A673 (cell line): ENCODE measurements around the gene C1orf141. TPM values are rescaled to one million over a fixed set of nuclear protein-coding genes. Genes with fewer than 3 reads are reported as not detected.

ENCODE experiments used
- BruUV-seq: library from RNA; stranded (reverse); fragments of 400-500 nt; replicated peaks from 2 replicates; lab custom pipeline; 2021; lab: Mats Ljungman, UMichigan
- CTCF ChIA-PET: fragments of 300-600 bp; sonication (Branson Sonifier 250); formaldehyde crosslinking; loops from one replicate; lab custom pipeline; 2022; ENCODE audit warnings: antibody characterized with exemption; lab: Charles Lee
- POLR2A ChIA-PET: fragments of 300-600 bp; sonication (Branson Sonifier 250); formaldehyde crosslinking; loops from one replicate; lab custom pipeline; 2022; ENCODE audit warnings: antibody characterized with exemption; ENCODE audit not compliant: low non-redundant PET; lab: Charles Lee
- DNase-seq: peaks from one replicate; pipeline ENCODE4 v3.0.0-alpha.2; 2015; ENCODE audit warnings: low spot score
- H3K27ac ChIP-seq: fragments of 200-600 bp; sonication (generic); 2 replicates; pipeline ENCODE4 v1.5.1; 2016; ENCODE audit warnings: mixed run types, low read depth, mild to moderate bottlenecking, mixed read lengths, antibody characterized with exemption, low read length; ENCODE audit not compliant: poor library complexity, severe bottlenecking
- H3K27me3 ChIP-seq: fragments of 200-600 bp; sonication (generic); replicated peaks from 2 replicates; pipeline ENCODE4 v1.6.1; 2017; ENCODE audit warnings: mixed run types, low read depth, mild to moderate bottlenecking, mixed read lengths, antibody characterized with exemption, low read length; ENCODE audit not compliant: insufficient read depth, poor library complexity
- H3K36me3 ChIP-seq: fragments of 200-600 bp; sonication (generic); 2 replicates; pipeline ENCODE4 v1.6.1; 2016; ENCODE audit warnings: mixed run types, mild to moderate bottlenecking, mixed read lengths, antibody characterized with exemption, low read length; ENCODE audit not compliant: insufficient read depth, poor library complexity, severe bottlenecking
- H3K4me1 ChIP-seq: fragments of 200-600 bp; sonication (generic); 2 replicates; pipeline ENCODE4 v1.6.1; 2017; ENCODE audit warnings: mixed run types, mild to moderate bottlenecking, mixed read lengths, antibody characterized with exemption, low read length; ENCODE audit not compliant: insufficient read depth, poor library complexity, severe bottlenecking
- H3K4me3 ChIP-seq: fragments of 200-600 bp; sonication (generic); 2 replicates; pipeline ENCODE4 v1.5.1; 2016; ENCODE audit warnings: low read depth, mixed run types, mild to moderate bottlenecking, mixed read lengths, low read length; ENCODE audit not compliant: poor library complexity, severe bottlenecking
- H3K9me3 ChIP-seq: fragments of 200-600 bp; sonication (generic); 2 replicates; pipeline ENCODE4 v1.6.1; 2016; ENCODE audit warnings: mixed run types, low read depth, mild to moderate bottlenecking, mixed read lengths, antibody characterized with exemption, low read length; ENCODE audit not compliant: poor library complexity, severe bottlenecking
- EZH2 ChIP-seq: fragments of 200-600 bp; sonication (generic); IDR thresholded peaks from 2 replicates; pipeline ENCODE4 v1.6.1; 2017; ENCODE audit warnings: borderline replicate concordance, low read depth, mild to moderate bottlenecking, mixed read lengths, antibody characterized with exemption, low read length; ENCODE audit not compliant: poor library complexity, severe bottlenecking
- intact Hi-C: fragments of 100-400 bp; cut with micrococcal nuclease; formaldehyde crosslinking; loops from one replicate; pipeline ENCODE4 v1.10.0; 2022; ENCODE audit not compliant: unreplicated experiment
- total RNA-seq: library from RNA; stranded (reverse); gene quantifications from 2 replicates; pipeline ENCODE4 v1.2.3, GENCODE V29; 2021
- TF ChIP-seq, protein P1 (sequence below): fragments of 300-800, 200-600 bp; sonication (generic); conservative IDR thresholded peaks from 2 replicates; pipeline ENCODE4 v1.5.1; 2017; ENCODE audit warnings: low read depth, mild to moderate bottlenecking, antibody characterized with exemption, low read length, moderate library complexity, mixed read lengths

The C1orf141 gene
- total RNA-seq, 1 experiment from 2014 or later: not detected

DNA sequence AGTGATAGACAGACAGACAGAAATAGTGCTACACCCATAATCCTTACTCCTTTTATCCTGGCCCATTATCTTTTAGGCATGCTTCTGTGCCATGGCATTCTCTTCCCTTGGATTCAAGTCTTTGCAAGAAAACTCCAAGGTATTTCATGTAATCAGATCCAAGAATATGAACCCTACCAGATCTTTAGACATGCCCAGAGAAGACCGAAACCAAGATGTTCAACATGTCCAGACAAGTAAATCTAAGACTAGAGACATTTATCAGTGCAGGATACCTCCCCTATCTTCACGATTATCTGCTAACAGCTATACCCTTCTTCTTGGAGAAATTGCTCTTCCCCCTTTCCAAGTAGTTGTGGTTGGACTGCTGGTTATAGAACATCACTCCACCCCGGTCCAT is 11.8 kb upstream of the C1orf141 start:
- DNase-seq: no peak
- Histone ChIP-seq H3K36me3 (no peaks in the 10 kb centered on the region), H3K4me1 (no peaks in the 10 kb centered on the region), H3K9me3 (no peaks in the 10 kb centered on the region), H3K4me3 (no peak overlapping the region), H3K27ac (no peak overlapping the region), H3K27me3 (no peaks in the 10 kb centered on the region)
- ChIA-PET CTCF (no interaction called here), POLR2A (no interaction called here)
- no TSS peak for BruUV-seq
- no peak for TF ChIP-seq EZH2
- TF ChIP-seq, protein P1, sequence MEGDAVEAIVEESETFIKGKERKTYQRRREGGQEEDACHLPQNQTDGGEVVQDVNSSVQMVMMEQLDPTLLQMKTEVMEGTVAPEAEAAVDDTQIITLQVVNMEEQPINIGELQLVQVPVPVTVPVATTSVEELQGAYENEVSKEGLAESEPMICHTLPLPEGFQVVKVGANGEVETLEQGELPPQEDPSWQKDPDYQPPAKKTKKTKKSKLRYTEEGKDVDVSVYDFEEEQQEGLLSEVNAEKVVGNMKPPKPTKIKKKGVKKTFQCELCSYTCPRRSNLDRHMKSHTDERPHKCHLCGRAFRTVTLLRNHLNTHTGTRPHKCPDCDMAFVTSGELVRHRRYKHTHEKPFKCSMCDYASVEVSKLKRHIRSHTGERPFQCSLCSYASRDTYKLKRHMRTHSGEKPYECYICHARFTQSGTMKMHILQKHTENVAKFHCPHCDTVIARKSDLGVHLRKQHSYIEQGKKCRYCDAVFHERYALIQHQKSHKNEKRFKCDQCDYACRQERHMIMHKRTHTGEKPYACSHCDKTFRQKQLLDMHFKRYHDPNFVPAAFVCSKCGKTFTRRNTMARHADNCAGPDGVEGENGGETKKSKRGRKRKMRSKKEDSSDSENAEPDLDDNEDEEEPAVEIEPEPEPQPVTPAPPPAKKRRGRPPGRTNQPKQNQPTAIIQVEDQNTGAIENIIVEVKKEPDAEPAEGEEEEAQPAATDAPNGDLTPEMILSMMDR: no peak
- intact Hi-C loops: no loop called here

DNA sequence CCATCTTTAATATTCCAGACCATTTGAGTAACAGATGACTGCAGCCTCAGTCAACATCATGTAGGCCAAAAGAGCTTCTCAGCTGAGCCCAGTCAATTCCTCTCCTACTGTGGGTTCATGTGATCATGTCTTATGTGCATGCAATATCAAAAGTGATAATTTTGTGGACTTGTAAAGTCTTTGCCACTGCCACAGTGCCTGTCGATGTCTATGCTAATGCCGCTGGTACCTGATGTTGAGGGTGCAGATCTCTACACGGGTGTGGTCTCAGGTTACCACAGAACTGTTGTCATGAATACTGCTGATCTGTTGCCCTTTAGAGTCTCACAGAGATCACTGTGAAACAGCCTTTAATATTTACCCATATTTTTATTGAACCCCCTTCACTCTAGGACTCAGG is 11.3 kb upstream of the C1orf141 start:
- BruUV-seq: no TSS peak
- ChIA-PET CTCF (no interaction called here), POLR2A (no interaction called here)
- Histone ChIP-seq H3K36me3 (no peaks in the 10 kb centered on the region), H3K4me3 (no peak overlapping the region), H3K27ac (no peak overlapping the region), H3K4me1 (no peaks in the 10 kb centered on the region), H3K27me3 (peaks cover 3% of the 10 kb centered on the region), H3K9me3 (no peaks in the 10 kb centered on the region)
- DNase-seq: no peak
- intact Hi-C loops: no loop called here
- no peak for TF ChIP-seq EZH2
- TF ChIP-seq, protein P1: no peak

DNA sequence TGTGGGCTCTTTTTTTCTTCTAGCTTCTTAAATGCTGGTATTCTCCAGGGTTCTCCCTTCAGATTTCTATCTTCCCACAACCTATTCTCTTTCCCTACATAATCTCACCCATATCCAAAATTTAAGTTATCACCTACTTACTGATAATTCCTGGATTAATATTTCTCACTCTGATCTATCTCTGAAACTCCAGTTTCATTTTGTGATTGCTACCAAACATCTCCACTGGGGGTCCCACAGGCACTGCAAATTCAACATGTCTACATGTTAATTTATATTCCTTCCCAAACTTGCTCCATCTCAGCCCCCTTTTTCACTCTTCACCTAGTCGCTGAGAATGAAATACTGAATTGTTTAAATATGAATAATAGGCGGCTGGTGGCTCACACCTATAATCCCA is 9.9 kb upstream of the C1orf141 start:
- CTCF ChIA-PET: no interaction called here
- Histone ChIP-seq H3K4me3 (no peak overlapping the region), H3K4me1 (no peaks in the 10 kb centered on the region), H3K27ac (no peak overlapping the region), H3K27me3 (peaks cover 6% of the 10 kb centered on the region), H3K36me3 (no peaks in the 10 kb centered on the region), H3K9me3 (no peaks in the 10 kb centered on the region)
- POLR2A ChIA-PET: no interaction called here
- DNase-seq: peak; percentile 19
- no TSS peak for BruUV-seq
- intact Hi-C loops: no loop called here
- TF ChIP-seq, protein P1: peak; percentile 49
- TF ChIP-seq EZH2: no peak
